ENCODE results near the gene FHOD3. TPM values are rescaled to one million over a fixed set of nuclear protein-coding genes. Genes with fewer than 3 reads are reported as not detected.

FHOD3 gene
- total RNA-seq, 1 donor from 2014 or later: 2.5 TPM

DNA sequence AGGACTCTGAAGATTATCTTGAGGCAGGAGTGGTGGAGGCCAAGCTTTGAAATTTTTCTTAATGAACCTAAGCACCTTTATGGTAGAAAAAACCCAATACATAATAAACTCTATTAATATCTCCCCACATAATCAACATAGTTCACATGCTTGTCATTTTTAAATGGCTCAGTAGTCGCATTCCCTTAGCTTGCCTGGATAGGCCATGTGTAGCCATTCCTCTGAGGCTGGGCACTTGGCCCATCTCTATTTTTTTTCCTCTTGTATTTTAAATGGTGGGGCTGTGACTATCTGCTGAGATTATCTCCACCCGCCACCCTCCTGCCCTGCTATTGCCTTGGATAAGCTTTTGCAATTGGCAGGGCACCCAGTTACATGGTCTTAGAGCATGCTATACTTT is 143.1 kb downstream of the FHOD3 start:
- peaks cover 10% of the 10 kb centered on the region for H3K4me1 ChIP-seq
- no peak overlapping the region for H3K27ac ChIP-seq
- H3K27me3 ChIP-seq (ENCODE audit: low read depth): no peaks in the 10 kb centered on the region
- DNase-seq (no peak), ATAC-seq (peak; percentile 18 to 50)
- no peaks in the 10 kb centered on the region for H3K9me3 ChIP-seq
- TF ChIP-seq, protein P1, sequence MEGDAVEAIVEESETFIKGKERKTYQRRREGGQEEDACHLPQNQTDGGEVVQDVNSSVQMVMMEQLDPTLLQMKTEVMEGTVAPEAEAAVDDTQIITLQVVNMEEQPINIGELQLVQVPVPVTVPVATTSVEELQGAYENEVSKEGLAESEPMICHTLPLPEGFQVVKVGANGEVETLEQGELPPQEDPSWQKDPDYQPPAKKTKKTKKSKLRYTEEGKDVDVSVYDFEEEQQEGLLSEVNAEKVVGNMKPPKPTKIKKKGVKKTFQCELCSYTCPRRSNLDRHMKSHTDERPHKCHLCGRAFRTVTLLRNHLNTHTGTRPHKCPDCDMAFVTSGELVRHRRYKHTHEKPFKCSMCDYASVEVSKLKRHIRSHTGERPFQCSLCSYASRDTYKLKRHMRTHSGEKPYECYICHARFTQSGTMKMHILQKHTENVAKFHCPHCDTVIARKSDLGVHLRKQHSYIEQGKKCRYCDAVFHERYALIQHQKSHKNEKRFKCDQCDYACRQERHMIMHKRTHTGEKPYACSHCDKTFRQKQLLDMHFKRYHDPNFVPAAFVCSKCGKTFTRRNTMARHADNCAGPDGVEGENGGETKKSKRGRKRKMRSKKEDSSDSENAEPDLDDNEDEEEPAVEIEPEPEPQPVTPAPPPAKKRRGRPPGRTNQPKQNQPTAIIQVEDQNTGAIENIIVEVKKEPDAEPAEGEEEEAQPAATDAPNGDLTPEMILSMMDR (IDR thresholded peaks at IDR 0.05): no peak
- intact Hi-C loops (cut with DNase I): no loop called here
- no peak overlapping the region for H3K4me3 ChIP-seq
- no peaks in the 10 kb centered on the region for H3K36me3 ChIP-seq

DNA sequence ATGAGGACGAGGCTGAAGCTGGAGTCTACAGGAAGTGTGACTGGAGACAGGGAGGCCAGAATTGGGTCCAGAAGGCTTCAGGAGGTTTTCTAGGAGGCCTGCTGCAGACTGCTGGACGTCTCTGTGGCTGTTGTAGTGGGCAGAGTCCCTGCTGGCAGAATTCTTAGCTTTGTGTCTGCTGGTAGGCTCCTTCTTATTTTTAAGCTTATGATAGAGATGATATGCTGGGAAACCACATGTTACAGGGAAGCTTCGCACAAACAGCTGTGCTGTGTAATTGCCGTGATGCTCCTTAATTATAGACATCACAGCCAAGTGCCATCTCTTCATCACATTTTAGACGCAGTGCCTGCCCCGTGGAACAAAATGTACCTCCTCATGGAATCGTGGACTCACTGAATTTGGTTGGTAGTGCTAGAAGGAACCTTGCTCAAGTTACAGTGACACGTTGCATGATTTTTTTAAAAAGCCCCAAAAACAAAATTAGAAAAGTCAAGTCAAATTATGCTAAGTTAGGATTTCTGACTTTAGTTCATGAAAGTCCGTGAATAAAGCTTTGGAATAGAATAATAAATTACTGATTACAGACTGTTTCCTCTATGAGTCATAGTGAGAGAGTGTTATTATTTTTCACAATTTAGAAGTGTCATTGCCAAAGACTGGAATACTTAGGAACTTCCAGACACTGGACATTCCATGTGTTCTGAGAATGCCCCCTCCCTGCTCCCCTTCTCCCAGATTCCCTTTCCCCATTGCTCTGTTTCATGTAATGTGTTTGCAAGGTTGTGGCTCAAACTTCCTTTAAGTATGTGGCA is 144.1 kb downstream of the FHOD3 start:
- no peak overlapping the region for H3K4me3 ChIP-seq
- H3K27me3 ChIP-seq (ENCODE audit: low read depth): no peaks in the 10 kb centered on the region
- no peaks in the 10 kb centered on the region for H3K36me3 ChIP-seq
- H3K9me3 ChIP-seq: no peaks in the 10 kb centered on the region
- peaks cover 10% of the 10 kb centered on the region for H3K4me1 ChIP-seq
- no peak for DNase-seq
- TF ChIP-seq, protein P1 (IDR thresholded peaks at IDR 0.05): no peak
- peak overlapping the region; percentile 43 for H3K27ac ChIP-seq
- intact Hi-C loops (cut with DNase I): no loop called here
- ATAC-seq: peak; percentile 51 to 61

DNA sequence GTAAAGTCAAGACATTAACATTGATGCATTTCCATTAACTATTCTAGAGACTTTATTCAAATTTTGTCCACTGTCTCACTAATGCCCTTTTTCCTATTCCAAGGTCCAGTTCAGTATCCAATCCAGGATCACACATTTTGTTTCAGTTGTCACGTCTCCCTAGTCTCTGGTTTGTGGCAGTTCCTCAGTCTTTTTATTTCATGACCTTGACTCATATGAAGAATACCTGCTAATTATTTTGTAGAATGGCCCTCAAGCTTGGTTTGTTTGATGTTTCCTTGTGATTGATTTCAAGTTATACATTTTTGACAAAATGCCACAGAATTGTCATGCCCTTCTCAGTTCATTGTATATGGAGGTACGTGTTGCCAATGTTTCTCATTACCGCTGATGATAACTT is 145.2 kb downstream of the FHOD3 start:
- H3K9me3 ChIP-seq: no peaks in the 10 kb centered on the region
- ATAC-seq: no peak
- no peak overlapping the region for H3K27ac ChIP-seq
- peaks cover 10% of the 10 kb centered on the region for H3K4me1 ChIP-seq
- no peaks in the 10 kb centered on the region for H3K36me3 ChIP-seq
- TF ChIP-seq, protein P1 (IDR thresholded peaks at IDR 0.05): no peak
- intact Hi-C loops (cut with DNase I): no loop called here
- no peaks in the 10 kb centered on the region for H3K27me3 ChIP-seq (ENCODE audit: low read depth)
- no peak for DNase-seq
- no peak overlapping the region for H3K4me3 ChIP-seq

DNA sequence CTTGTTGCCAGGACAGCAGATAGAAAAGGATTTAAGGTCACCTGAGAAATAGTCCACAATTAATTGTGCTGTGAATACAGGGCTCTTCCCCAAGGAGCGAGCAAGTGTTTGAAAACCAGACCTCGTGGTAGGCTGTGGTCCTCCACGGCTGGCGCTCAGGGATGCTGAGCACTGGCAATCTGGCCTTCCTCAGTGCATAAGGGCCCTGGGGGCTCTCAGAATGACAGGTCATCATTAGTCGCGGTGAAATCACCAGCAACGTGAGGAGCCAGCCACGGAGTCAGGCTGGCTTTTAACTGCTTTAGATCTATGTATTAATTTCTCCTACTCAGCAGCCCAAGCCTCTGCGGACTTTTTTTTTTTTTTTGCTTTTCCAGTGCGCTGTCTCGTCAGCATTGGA is 148.5 kb downstream of the FHOD3 start:
- H3K4me1 ChIP-seq: peaks cover 4% of the 10 kb centered on the region
- H3K27ac ChIP-seq: no peak overlapping the region
- no peak for DNase-seq
- TF ChIP-seq, protein P1 (IDR thresholded peaks at IDR 0.05): no peak
- no peaks in the 10 kb centered on the region for H3K36me3 ChIP-seq
- intact Hi-C loops (cut with DNase I): no loop called here
- no peaks in the 10 kb centered on the region for H3K9me3 ChIP-seq
- H3K27me3 ChIP-seq (ENCODE audit: low read depth): no peaks in the 10 kb centered on the region
- no peak for ATAC-seq
- no peak overlapping the region for H3K4me3 ChIP-seq

DNA sequence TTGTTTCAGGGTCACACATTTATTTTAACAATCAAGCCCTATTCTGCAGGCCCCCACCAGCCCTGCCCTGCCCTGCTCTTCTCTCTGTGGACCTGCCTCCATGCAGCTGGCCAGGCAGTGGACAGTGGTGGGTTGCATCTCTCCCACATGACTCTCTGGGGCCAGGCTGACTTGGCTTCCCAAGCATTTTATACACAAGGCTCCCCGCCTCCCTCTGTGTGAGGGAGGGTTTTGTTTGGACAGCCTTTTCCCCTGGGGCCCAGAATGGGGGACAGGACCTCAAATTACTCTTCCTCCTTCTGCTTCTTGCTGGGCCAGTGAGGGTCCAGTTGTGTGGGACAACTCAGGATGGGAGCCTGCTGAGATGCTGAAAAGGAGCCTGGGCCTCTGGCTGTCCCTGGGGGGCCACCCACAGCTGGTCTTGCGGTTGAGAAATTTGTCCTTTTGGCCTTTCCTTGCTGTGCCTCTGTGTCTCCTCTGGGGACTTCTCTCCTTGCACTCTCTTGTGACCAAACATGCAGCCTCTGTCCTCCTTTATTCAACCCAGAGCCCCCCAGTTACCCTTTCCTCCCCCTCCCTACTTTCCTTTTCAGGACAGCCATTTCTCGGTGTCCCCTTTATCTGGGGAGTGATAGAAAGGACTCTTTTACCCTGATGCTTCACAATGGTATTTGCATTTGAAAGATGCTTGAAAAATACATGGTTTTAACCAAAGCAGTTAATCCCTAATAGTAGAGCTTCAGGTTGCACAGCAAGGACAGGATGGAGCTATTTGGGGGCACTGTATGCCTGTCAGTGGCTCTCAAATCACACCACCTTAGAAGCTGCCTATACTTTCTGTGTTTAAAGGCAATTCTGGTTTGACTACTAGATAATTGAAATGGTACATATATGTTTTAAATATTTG is 151.1 kb downstream of the FHOD3 start:
- Histone ChIP-seq H3K4me1 (no peaks in the 10 kb centered on the region), H3K36me3 (no peaks in the 10 kb centered on the region), H3K9me3 (no peaks in the 10 kb centered on the region), H3K27me3 (ENCODE audit: low read depth) (no peaks in the 10 kb centered on the region), H3K4me3 (no peak overlapping the region), H3K27ac (no peak overlapping the region)
- TF ChIP-seq, protein P1 (IDR thresholded peaks at IDR 0.05): no peak
- intact Hi-C loops (cut with DNase I): no loop called here
- ATAC-seq (no peak), DNase-seq (no peak)

Data from lower lobe of right lung (tissue), 2 donors.